ENCODE data around the gene ZNF516. TPM values are rescaled to one million over a fixed set of nuclear protein-coding genes. Genes with fewer than 3 reads are reported as not detected.

Gene ZNF516
- total and polyA plus RNA-seq, 4 donors = 2.5 to 12.2 (median 7.6) TPM

GRCh38 chr18:76528477-76529432 lies 33.7 kb upstream of the ZNF516 start:
- DNase-seq (ENCODE audit: low spot score) = no peak
- 10% methylated on average over 28 of the region's 28 CpGs for WGBS
- TF ChIP-seq GABPA (IDR thresholded peaks at IDR 0.05 in 1 of 2, conservative IDR thresholded peaks at IDR 0.05 in 1 of 2) (peak in 1 of 2 donors; percentile 33), NR2F2 (IDR thresholded peaks at IDR 0.05) (no peak), SP1 (IDR thresholded peaks at IDR 0.05) (peak; percentile 51), CTCF (IDR thresholded peaks at IDR 0.05; ENCODE audit: low read depth, low read length, missing input control) (no peak), EGR1 (IDR thresholded peaks at IDR 0.05; ENCODE audit: low read depth in 2 of 2) (no peak), JUND (IDR thresholded peaks at IDR 0.05) (no peak), RXRA (IDR thresholded peaks at IDR 0.05) (peak; percentile 50 to 73), ATF3 (IDR thresholded peaks at IDR 0.05) (no peak), YY1 (IDR thresholded peaks at IDR 0.05) (no peak), FOXA1 (IDR thresholded peaks at IDR 0.05) (no peak), TAF1 (conservative IDR thresholded peaks at IDR 0.05) (no peak), REST (IDR thresholded peaks at IDR 0.05) (peak; percentile 7), FOXA2 (IDR thresholded peaks at IDR 0.05) (peak; percentile 54), RAD21 (IDR thresholded peaks at IDR 0.05) (peak; percentile 17 to 22), HNF4A (conservative IDR thresholded peaks at IDR 0.05) (peak; percentile 61 to 67), HNF4G (IDR thresholded peaks at IDR 0.05) (no peak), ZBTB33 (IDR thresholded peaks at IDR 0.05) (no peak)
- TF ChIP-seq, protein P1, sequence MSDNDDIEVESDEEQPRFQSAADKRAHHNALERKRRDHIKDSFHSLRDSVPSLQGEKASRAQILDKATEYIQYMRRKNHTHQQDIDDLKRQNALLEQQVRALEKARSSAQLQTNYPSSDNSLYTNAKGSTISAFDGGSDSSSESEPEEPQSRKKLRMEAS (IDR thresholded peaks at IDR 0.05) = no peak
- H3K4me1 ChIP-seq (ENCODE audit: control insufficient read depth in 4 of 4, insufficient read depth in 4 of 4, low read length in 3 of 4) = peaks cover 5 to 25% (median 20%) of the 10 kb centered on the region in 4 donors
- no peaks in the 10 kb centered on the region for H3K36me3 ChIP-seq (ENCODE audit: control insufficient read depth in 4 of 4, insufficient read depth in 3 of 4, low read depth in 1 of 4, low read length in 3 of 4)
- peak overlapping the region in 1 of 2 donors; percentile 64 for H3K9ac ChIP-seq (ENCODE audit: low read depth in 1 of 2, low read length in 2 of 2)
- peak overlapping the region in 2 of 3 donors; percentile 37 to 63 for H3K4me3 ChIP-seq (ENCODE audit: low read depth in 1 of 3, low read length in 3 of 3)
- H3K27me3 ChIP-seq (ENCODE audit: control insufficient read depth in 4 of 4, insufficient read depth in 4 of 4, low read length in 3 of 4) = no peaks in the 10 kb centered on the region
- H3K9me3 ChIP-seq (ENCODE audit: control insufficient read depth in 4 of 4, low read length in 3 of 4) = no peaks in the 10 kb centered on the region
- H3K27ac ChIP-seq (ENCODE audit: low read depth in 1 of 2, low read length in 2 of 2) = peak overlapping the region; percentile 3 to 46

All from liver (tissue), 9 donors.